ENCODE data around the gene SLC44A5.

Gene SLC44A5

DNA sequence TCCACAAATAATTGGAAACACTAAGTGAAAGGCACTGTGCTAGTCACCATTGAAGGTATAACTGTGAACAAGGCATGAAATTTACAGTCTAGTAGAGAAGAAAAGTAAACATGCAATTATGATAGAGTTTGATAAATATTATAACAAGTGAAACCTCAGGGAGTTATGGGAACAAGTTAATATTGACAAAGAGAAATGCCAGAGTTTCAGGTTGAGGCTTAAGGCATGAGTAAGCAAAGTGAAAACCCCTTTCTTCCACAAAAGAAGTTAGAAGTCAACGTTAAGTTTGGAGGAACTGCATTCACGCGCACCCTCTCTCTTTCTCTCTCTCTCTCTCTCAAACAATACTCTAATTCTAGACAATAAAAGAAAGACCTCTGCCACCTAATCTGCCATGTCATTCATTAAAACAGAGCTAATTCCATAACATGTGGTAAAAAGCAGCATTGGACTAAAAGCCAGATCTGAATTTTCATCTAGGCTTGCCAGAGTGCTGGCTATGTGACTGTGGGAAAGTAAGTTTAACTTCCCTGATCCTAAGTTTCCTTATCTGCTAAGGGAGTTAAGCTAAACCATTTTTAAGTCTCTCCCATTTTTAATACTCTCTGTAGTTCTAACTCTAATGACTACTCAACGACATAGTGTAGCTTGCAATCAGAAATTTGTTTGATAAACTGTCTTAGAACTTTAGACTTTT, 22.0 kb downstream of the SLC44A5 start:
- TF ChIP-seq, protein P1, sequence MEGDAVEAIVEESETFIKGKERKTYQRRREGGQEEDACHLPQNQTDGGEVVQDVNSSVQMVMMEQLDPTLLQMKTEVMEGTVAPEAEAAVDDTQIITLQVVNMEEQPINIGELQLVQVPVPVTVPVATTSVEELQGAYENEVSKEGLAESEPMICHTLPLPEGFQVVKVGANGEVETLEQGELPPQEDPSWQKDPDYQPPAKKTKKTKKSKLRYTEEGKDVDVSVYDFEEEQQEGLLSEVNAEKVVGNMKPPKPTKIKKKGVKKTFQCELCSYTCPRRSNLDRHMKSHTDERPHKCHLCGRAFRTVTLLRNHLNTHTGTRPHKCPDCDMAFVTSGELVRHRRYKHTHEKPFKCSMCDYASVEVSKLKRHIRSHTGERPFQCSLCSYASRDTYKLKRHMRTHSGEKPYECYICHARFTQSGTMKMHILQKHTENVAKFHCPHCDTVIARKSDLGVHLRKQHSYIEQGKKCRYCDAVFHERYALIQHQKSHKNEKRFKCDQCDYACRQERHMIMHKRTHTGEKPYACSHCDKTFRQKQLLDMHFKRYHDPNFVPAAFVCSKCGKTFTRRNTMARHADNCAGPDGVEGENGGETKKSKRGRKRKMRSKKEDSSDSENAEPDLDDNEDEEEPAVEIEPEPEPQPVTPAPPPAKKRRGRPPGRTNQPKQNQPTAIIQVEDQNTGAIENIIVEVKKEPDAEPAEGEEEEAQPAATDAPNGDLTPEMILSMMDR (conservative IDR thresholded peaks at IDR 0.05; ENCODE audit: low read depth, low read length), result no peak
- H4K20me1 ChIP-seq (ENCODE audit: insufficient read depth), result no peaks in the 10 kb centered on the region
- no peak overlapping the region for H3K9ac ChIP-seq
- no peaks in the 10 kb centered on the region for H3K4me1 ChIP-seq (ENCODE audit: low read depth, poor library complexity, severe bottlenecking)
- no peaks in the 10 kb centered on the region for H3K79me2 ChIP-seq (ENCODE audit: insufficient read depth, low read depth)
- no peaks in the 10 kb centered on the region for H3K36me3 ChIP-seq (ENCODE audit: insufficient read depth)
- no peak overlapping the region for H3K27ac ChIP-seq
- H3K27me3 ChIP-seq (ENCODE audit: insufficient read depth, low read depth), result no peaks in the 10 kb centered on the region
- no peak overlapping the region for H3K4me3 ChIP-seq (IDR thresholded peaks at IDR 0.05; ENCODE audit: insufficient read depth, low read depth, low read length)
- no peak overlapping the region for H3K4me2 ChIP-seq
- no peak overlapping the region for H2AFZ ChIP-seq (ENCODE audit: low read depth)

DNA sequence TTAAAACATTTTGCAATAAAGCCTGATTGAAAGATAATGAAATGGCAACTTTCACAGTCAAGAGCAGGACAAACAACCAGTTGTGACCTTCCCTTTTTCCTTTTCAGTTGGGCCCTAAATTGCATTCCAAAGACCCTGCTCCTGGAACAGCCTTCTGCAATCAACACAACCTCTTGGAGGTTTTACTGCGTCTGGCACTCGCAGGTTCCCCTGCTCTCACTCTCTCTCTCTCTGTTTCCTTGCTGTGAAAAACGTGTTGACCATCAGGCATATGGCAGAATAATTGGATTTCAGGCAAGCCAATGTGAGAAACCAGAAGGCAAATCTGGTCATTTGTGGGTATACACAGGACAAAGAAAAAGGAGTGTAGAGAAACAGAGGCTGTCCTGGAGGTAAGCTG, 23.2 kb downstream of the SLC44A5 start:
- Histone ChIP-seq H4K20me1 (ENCODE audit: insufficient read depth) (no peaks in the 10 kb centered on the region), H3K4me1 (ENCODE audit: low read depth, poor library complexity, severe bottlenecking) (no peaks in the 10 kb centered on the region), H3K27me3 (ENCODE audit: insufficient read depth, low read depth) (no peaks in the 10 kb centered on the region), H3K9ac (no peak overlapping the region), H3K4me2 (no peak overlapping the region), H3K4me3 (IDR thresholded peaks at IDR 0.05; ENCODE audit: insufficient read depth, low read depth, low read length) (no peak overlapping the region), H2AFZ (ENCODE audit: low read depth) (no peak overlapping the region), H3K36me3 (ENCODE audit: insufficient read depth) (no peaks in the 10 kb centered on the region), H3K79me2 (ENCODE audit: insufficient read depth, low read depth) (no peaks in the 10 kb centered on the region), H3K27ac (no peak overlapping the region)
- TF ChIP-seq, protein P1 (conservative IDR thresholded peaks at IDR 0.05; ENCODE audit: low read depth, low read length), result no peak

DNA sequence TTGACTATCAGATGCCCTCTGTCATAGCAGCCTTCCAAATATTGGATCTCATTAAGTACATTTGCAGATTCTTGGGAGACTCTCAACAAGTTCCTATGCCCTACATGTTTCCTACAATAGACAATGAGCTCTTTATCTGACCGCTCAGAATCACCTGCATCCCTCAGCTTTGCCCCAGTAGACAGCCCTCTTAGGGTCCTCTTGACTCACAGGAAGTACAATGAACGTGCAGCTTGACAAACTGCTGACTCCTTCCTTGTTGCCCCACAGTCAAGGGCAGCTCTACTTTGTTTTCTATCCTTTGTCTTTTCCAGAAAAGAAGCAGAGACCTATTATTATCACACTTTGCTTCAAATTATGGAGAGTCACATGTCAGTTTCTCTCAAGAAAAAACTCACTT, 27.6 kb downstream of the SLC44A5 start:
- no peaks in the 10 kb centered on the region for H3K4me1 ChIP-seq (ENCODE audit: low read depth, poor library complexity, severe bottlenecking)
- H3K79me2 ChIP-seq (ENCODE audit: insufficient read depth, low read depth), result no peaks in the 10 kb centered on the region
- H3K4me2 ChIP-seq, result no peak overlapping the region
- no peak overlapping the region for H3K4me3 ChIP-seq (IDR thresholded peaks at IDR 0.05; ENCODE audit: insufficient read depth, low read depth, low read length)
- H3K27me3 ChIP-seq (ENCODE audit: insufficient read depth, low read depth), result no peaks in the 10 kb centered on the region
- H3K27ac ChIP-seq, result no peak overlapping the region
- H4K20me1 ChIP-seq (ENCODE audit: insufficient read depth), result no peaks in the 10 kb centered on the region
- no peak overlapping the region for H3K9ac ChIP-seq
- H3K36me3 ChIP-seq (ENCODE audit: insufficient read depth), result no peaks in the 10 kb centered on the region
- H2AFZ ChIP-seq (ENCODE audit: low read depth), result no peak overlapping the region
- TF ChIP-seq, protein P1 (conservative IDR thresholded peaks at IDR 0.05; ENCODE audit: low read depth, low read length), result no peak

DNA sequence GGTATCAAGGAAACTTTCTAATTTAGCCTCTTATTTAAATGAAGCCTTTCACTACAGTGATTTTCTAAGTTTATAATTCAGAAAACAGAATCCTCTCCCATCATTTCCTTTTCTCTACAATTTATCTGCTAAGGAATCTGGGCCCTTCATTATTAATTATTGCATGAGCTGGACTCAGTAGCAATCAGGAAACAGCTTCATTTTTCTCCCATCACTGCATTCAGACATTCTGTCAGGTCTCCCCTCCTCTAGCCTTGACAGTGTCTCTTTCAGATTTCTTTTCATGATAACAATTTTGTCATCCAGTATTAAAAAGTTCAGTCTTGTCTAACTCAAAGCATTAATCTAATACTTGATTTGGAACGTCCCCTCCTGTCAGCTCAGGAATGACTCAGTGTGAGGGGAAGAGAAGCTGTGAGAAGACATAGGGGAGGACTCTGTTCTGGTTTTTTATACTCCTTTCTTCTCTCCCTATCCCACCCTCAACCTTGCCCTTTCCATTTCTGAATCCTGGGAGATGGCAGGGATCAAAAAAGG, 28.1 kb downstream of the SLC44A5 start:
- no peak overlapping the region for H2AFZ ChIP-seq (ENCODE audit: low read depth)
- no peak overlapping the region for H3K4me2 ChIP-seq
- no peaks in the 10 kb centered on the region for H3K36me3 ChIP-seq (ENCODE audit: insufficient read depth)
- H3K79me2 ChIP-seq (ENCODE audit: insufficient read depth, low read depth), result no peaks in the 10 kb centered on the region
- H3K4me1 ChIP-seq (ENCODE audit: low read depth, poor library complexity, severe bottlenecking), result no peaks in the 10 kb centered on the region
- TF ChIP-seq, protein P1 (conservative IDR thresholded peaks at IDR 0.05; ENCODE audit: low read depth, low read length), result no peak
- no peaks in the 10 kb centered on the region for H4K20me1 ChIP-seq (ENCODE audit: insufficient read depth)
- H3K9ac ChIP-seq, result no peak overlapping the region
- no peak overlapping the region for H3K4me3 ChIP-seq (IDR thresholded peaks at IDR 0.05; ENCODE audit: insufficient read depth, low read depth, low read length)
- H3K27me3 ChIP-seq (ENCODE audit: insufficient read depth, low read depth), result no peaks in the 10 kb centered on the region
- H3K27ac ChIP-seq, result no peak overlapping the region

Measured in KMS-11 (cell line).